Cerebellar cortex (tissue), 1 donor: Measurements from ENCODE around the gene SMG6.
A peak's percentile ranks its signal among the peaks of the same experiment; 100 is the strongest.

Experiments used
- DNase-seq: peaks from one replicate; pipeline ENCODE4 v3.0.0-alpha.2; 2015; ENCODE audit warnings: low spot score

Gene SMG6

DNA sequence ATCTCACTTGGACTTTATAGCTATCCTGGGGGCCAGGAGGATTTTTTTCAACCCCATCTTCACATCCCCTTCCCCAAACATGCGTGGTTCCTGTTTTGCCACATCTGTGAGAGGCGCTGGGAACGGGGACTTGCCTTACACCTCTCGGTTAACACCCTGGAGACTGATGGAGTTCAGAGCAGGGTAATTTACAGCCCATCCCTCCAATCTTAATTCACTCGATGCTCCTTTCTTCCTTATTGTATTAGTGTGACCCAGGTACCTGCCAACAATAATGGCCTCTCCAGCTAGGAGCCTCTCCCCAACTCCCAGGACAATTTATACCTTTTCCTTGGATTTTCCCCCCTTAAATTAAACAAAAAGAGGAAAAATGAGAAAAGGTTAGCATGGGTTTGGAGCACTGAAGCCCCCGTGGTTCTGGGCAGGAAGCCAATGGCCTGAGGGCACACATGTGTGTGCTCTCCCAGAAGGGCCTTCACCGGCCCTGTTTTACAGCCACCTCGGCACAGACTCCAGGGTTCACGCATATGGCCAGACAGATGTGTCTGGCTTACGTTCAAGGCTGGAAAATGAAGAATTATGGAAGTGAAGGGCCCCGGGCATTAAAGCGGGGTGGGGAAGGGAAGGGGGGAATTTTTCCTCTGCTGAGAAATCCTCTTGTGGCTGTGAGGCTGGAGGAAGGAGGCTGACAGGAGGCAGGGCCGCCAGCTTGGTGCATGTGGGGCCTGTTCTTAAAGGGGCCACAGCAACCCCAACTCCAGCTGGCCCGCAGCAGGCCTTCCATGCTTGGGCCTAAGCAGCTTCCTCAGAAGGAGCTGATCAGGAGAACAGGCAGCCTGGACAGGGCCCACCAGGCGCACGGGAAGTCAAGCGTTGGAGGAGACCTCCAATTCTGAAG is 227.2 kb downstream of the SMG6 start:
- no peak for DNase-seq

GRCh38 chr17:2075336-2076086 is 228.1 kb downstream of the SMG6 start:
- no peak for DNase-seq

DNA sequence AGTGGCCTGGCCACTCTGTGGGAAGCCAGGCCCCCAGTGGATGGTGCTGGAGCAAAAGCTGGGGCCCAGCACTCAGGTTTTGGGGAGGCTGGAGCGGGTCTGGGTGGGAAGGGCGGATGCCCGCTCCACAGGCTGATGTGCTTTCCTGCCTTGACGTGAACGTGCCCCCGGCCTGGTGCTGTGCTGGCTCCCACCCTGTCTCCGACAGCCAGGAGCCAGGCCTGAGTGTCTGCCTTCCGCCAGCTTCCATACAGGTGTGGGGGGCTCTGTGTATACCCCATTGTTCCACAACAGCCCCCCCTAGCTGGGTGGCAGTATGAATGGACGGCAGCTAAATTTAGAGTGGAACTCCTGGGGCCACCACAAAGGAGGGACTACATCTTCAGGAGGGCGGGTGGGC is 228.7 kb downstream of the SMG6 start:
- no peak for DNase-seq

DNA sequence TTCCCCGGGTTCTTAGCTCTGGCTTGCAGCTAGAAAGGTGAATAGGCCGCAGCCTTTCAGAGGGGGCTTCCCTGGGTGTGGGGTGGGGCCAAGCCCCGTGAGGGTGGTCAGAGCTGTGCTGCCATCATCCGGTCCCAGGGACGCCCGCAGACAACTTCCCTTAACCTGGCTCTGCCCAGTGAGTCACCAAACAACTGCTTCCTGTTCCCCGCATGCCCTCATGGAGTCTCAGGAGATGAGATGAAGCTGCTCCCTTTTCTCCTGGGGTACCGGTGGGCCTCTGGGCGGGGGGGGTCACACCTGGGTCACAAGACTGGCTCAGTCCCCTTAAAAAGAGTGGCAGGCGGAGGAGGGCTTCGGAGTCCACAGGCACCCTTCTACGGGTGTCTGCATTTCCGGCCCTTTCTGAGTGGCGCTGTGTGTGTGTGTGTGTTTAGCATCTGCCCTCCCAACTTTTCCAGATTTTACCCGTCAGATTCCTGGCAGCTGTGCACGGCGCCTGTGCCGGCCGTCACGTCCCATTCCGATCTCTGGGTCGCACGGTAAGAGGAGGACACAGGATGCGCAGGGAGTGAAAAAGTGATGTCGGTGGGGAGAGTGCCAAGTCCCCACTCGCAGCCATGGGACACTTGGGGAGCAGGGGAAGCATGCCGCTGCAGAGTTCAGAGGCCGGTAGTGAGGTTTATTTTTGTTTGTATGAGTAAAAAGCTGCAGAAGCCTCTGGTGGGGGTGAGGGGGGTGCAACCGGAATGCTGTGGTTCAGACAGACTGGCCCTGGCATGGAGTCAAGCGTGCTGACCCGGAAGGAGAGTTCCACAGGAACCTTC is 231.9 kb downstream of the SMG6 start:
- no peak for DNase-seq

DNA sequence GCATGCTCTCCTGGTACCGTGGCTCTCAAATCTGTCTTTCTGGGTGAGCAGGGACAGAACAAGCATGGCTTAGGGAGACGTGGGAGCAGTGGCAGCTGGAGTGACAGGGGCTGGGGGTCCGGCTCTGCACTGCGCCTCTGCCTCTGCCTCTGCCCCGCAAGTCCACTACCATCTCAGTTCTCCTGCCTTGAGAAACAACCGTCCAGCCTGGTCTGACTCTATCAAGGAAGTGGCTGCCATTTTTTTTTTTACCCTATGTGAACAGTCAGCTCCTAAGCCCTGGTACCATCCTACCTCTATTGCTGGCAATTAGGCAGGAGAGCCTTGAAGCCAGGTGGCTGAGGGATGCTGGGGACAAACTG is 232.6 kb downstream of the SMG6 start:
- no peak for DNase-seq

GRCh38 chr17:2070241-2071023 is 233.2 kb downstream of the SMG6 start:
- DNase-seq: no peak

DNA sequence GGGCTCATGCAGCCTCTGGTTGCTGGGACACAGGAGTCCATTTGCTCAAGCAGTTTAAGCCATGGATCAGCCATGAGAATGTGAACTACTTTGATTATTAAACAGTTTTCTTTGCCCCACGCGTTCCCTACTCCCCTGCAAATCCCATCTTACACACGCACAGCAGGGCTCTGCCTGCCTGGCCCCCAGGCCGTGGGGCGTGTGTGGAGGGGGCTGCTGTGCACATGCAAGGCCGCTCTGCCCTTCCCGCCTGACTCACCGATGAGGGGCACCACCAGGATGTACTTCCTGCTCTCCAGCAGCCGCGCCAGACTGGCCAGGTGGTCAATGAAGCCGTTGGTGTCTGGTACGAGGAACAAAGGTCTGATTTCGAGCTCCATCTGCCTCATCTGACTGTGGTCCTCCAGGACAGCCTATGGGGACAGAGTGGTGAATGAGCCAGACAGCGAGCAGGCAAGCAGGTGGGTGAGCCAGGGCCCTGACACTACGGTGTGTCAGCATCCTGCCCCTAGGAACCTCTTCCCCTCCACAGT is 235.0 kb downstream of the SMG6 start:
- peak; percentile 81 for DNase-seq

DNA sequence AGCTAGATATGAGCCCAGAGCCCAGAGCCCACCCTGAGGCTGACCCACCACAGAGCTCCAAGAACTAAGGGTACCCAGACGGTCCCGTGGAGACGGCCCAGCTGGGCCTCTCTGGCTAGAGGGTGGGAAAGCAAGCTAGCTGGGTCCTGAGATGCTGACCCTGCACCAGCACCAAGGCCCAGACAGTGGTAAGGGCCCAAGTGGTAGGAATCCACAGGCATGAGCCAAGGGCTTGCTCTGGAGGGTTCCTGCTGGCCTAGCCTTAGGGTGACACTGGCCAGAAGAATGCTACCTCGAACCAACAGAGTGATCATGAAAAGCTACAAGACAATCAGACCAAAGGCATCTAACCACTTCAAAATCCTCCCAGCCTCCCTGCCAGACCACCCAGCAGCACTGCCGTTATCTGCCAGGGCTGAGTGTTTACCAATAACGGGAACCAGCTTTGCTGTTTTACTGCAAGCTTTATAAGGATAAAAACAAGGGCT is 235.5 kb downstream of the SMG6 start:
- no peak for DNase-seq

DNA sequence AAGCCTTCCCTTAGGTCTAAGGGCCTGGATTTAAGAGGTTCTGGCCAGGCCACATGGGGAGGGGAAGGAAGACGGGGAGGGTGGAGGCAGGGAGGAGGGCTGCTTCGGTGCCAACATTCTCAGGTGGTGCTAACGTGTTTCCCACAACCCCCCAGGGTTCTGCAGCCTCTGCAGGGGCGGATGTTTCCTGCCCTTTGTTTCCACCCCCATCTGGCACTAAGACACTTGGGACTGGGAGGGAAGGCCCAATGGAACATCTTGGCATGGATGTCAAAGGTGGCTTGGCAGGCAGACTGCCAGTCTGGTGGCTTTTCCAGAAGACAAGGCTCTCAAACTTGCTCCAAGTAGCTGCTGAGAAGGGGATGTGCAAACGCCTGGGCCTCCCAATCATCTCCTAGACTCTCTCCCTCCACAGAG is 236.0 kb downstream of the SMG6 start:
- no peak for DNase-seq

DNA sequence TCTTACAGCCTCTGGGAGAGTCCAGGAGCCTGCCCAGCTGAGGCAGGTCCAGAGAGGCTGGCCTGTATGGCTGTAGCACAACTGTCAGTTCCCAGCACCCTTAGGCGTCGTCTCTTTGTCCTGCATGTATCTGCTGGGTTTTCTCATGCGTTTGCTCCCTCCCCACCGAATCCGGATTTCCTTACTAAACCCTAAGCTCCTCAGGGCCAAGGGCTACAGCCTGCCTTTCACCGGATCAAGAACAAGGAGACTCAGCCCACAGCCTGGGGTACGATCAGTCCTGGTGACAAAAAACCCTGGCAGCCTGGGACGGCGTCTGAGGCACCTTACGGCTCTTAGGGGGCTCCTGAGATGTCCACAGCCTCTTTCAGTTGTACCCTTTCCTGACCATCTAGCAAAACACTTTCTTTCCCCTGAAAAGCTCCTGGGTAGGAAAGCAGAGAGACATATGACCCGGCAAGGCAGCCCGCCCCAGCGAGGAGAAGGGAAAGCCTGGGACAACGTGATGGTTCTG is 236.5 kb downstream of the SMG6 start:
- no peak for DNase-seq

DNA sequence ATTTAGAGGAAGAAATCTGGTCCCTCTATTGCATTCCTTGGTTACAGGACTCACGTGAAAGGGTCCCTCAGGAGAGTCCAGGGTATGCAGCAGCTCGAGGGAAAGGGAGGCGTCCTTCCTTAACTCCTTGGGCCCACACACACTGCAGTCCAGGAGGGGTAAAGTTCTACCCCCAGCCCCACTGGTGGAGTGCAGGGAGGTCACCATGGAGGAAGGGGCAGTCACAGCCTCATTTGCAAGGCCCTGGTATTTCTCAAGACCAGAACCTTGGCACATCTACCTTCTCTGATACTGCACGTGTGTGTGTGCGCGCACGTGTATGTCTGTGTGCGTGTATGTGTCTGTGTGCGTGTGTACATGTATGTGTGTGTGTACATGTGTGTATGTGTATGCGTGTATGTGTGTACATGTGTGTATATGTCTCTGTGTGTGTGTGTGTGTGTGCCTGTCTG is 237.6 kb downstream of the SMG6 start:
- DNase-seq: no peak

GRCh38 chr17:2064980-2065785 is 238.4 kb downstream of the SMG6 start:
- DNase-seq: no peak

- DNase-seq: no peak
These were observed 239.0 kb downstream of the SMG6 start for GRCh38 chr17:2064520-2064971.

- DNase-seq: no peak
These were observed 239.5 kb downstream of the SMG6 start for GRCh38 chr17:2064147-2064489.

GRCh38 chr17:2063261-2064146 is 240.1 kb downstream of the SMG6 start:
- DNase-seq: no peak

GRCh38 chr17:2062571-2063183 is 240.9 kb downstream of the SMG6 start:
- no peak for DNase-seq

DNA sequence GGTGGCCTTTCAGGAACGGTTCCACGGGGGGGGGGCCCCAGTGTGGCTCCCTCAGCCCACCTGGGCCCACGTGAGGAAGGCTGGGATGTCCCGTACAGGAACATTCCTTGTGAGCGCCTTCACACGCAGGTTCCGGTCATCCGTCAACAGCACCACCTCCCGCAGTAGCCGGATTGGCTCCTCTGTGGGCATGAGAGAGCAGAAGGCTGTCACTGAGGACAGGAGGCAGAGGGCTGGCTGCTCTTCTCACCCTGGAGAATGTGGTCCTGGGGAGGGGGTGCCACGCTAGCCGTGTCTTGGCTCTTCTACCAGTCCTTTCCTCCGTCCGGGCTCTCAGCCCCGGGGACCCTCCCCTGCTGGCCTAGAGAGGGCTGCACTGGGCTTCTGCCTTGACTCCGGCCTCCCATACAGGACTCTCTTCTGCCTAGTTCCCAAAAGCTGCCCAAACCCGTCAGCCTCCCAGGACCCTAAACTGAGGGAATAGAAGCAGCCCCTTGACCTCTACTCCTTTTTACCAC is 242.1 kb downstream of the SMG6 start:
- DNase-seq: no peak

DNA sequence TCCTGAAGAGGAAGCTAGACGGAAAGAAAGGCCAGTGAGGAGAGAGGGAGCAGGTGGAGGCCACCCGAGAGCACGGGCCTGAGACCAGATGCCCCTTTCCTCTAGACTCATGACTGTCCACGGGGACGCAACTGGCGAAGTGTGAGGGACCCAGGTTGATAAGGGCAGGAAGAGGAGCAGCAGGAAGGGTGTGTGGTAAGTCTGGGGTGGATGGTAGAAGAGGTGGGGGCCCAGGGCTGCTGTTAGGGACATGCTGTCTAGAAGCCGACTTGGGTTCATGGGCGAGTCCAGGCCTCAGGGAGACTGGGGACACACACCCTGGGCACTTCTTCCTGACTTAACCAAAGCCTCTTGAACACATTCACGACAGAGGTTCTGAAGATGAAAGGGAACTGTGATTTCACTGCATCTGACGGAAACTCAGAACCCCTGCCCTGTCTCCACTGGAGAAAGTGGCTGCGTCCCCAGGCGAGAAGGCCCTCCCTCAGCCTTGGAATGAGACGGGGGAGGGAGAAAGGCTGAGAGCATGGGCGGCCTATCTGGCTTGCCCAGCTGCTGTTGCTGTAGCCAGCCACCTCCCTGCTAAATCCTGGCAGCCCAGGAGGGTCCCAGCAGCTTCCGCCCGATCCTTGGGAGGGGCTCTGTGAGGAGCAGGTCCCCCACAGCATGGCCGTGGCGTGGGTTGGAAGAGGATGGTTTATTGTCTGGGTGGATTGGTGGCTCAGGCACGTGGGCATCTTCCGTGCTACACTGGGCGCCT is 242.7 kb downstream of the SMG6 start:
- no peak for DNase-seq
